ENCODE measurements around the gene ERFL.

ERFL gene

DNA sequence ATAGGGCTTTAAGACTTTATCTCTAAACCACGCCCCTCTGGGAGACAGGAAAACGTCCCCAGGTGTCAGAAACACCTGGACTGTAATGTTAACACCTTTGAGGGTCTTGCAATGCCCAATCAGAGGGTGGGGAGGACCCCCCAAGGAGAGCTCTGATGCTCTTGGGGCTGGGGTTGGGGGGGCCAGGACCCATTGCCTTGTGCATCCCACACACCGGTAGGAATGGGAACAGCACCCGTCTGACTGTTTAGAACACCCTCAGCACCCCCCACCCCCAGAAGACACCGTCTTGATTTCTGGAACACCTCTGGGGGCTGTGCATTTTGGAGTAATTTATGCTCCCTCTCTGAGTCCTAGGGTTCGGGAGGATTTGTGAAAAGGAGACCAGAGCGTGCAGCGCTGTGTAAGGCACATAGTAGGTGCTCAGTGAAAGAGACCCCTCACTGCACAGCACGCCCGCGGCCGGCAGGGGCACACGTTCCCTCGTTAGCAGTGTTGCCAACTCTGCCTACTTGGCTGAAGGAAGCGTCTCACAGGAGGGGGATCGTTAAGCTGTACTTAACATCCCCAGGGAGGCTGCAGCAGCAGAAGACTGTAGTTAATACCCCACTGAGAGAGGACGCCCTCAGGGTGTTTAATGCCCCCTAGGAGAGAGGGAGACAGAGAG is 2.8 kb upstream of the ERFL start:
- no peak overlapping the region for H3K4me3 ChIP-seq (ENCODE audit: low read depth, low read length)
- no peak for DNase-seq (ENCODE audit: low read depth)
- TF ChIP-seq, protein P1, sequence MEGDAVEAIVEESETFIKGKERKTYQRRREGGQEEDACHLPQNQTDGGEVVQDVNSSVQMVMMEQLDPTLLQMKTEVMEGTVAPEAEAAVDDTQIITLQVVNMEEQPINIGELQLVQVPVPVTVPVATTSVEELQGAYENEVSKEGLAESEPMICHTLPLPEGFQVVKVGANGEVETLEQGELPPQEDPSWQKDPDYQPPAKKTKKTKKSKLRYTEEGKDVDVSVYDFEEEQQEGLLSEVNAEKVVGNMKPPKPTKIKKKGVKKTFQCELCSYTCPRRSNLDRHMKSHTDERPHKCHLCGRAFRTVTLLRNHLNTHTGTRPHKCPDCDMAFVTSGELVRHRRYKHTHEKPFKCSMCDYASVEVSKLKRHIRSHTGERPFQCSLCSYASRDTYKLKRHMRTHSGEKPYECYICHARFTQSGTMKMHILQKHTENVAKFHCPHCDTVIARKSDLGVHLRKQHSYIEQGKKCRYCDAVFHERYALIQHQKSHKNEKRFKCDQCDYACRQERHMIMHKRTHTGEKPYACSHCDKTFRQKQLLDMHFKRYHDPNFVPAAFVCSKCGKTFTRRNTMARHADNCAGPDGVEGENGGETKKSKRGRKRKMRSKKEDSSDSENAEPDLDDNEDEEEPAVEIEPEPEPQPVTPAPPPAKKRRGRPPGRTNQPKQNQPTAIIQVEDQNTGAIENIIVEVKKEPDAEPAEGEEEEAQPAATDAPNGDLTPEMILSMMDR (conservative IDR thresholded peaks at IDR 0.05; ENCODE audit: low read depth, low read length), result peak; percentile 46

GRCh38 chr19:41930322-41930722 is 2.1 kb upstream of the ERFL start:
- TF ChIP-seq, protein P1 (conservative IDR thresholded peaks at IDR 0.05; ENCODE audit: low read depth, low read length), result no peak
- no peak for DNase-seq (ENCODE audit: low read depth)
- H3K4me3 ChIP-seq (ENCODE audit: low read depth, low read length), result no peak overlapping the region

GRCh38 chr19:41929536-41930071 is 1.4 kb upstream of the ERFL start:
- DNase-seq (ENCODE audit: low read depth), result no peak
- TF ChIP-seq, protein P1 (conservative IDR thresholded peaks at IDR 0.05; ENCODE audit: low read depth, low read length), result no peak

GRCh38 chr19:41928754-41929535 is 696 bp upstream of the ERFL start:
- TF ChIP-seq, protein P1 (conservative IDR thresholded peaks at IDR 0.05; ENCODE audit: low read depth, low read length), result no peak
- H3K4me3 ChIP-seq (ENCODE audit: low read depth, low read length), result peak overlapping the region; percentile 16
- no peak for DNase-seq (ENCODE audit: low read depth)

More at GRCh38 chr19:41929536-41930071, 1.4 kb upstream of the ERFL start:
- no peak overlapping the region for H3K4me3 ChIP-seq (ENCODE audit: low read depth, low read length)

DNA sequence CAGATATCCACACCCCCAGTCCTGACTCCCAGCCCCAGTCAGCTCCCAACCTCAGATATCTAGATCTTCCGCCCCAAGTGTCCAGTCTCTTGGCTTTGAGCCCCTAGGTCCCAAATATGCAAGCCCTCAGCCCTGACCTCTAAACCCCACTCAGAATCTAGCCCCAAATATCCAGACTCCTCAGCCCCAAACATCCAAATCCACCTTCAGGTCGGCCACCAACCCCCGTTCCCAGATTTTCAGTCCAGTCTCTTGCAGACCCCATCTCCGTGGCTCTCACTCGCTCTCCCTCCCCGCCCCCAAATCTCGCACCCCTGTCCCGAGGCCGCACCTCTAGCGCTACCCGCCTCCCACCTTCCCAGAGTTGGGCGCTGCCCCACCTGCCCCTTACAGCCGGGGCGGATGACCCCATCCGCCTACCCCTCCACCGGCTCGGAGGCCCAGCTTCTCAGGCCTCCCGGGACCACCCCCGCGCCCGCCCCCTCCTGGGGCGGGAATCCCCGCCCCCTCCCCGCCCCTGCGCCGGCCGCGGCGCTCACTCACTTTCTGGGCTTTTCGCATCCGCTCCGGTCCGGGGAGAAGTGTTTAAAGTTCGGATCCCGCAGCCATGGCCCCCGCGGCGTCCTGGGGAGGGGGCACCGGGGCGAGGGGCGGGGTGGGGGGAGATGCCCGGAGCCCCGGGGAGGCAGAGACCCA is 604 bp downstream of the ERFL start:
- DNase-seq (ENCODE audit: low read depth), result no peak
- peak overlapping the region; percentile 46 for H3K4me3 ChIP-seq (ENCODE audit: low read depth, low read length)

DNA sequence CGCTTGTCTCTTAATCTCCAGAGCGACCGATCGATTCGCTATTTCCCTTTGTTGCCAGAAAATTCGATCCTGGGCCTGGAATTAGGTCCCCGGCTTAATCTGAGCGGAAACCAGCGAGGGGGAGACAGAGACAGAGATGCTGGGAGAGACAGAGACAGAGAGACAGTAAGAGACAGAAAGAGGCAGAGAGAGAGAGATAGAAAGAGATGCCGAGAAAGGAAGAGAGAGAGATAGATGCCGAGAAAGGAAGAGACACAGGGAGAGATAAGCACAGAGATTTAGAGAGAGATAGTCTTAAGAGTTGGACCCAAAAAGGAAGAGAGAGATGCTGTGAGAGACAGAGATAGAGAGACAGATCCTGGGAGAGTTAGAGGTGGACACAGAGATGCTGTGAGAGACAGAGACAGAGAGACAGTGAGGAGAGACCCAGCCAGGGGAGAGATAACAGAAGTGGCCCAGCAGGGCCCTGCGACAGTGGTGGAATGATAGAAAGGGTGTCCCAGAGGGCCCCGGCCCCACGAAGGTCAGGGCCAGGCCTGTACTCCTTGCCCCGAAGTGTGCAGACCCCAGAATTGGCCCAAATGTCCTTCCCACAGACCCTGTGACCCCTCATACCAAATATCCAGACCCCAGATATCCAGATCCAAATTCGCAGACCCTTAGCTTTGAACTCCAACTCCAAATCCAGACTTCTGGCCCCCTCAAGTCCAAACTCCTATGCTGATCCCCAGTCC is 1.3 kb downstream of the ERFL start:
- H3K4me3 ChIP-seq (ENCODE audit: low read depth, low read length), result no peak overlapping the region
- TF ChIP-seq, protein P1 (conservative IDR thresholded peaks at IDR 0.05; ENCODE audit: low read depth, low read length), result no peak
- no peak for DNase-seq (ENCODE audit: low read depth)

More for the DNA sequence above, 604 bp downstream of the ERFL start:
- TF ChIP-seq, protein P1 (conservative IDR thresholded peaks at IDR 0.05; ENCODE audit: low read depth, low read length), result no peak

Measured in choroid plexus epithelial cell (primary cell).